Endothelial cell of umbilical vein (primary cell): ENCODE measurements around the gene CDC42SE2. TPM values are rescaled to one million over a fixed set of nuclear protein-coding genes. Genes with fewer than 3 reads are reported as not detected.

Experiments
- BruUV-seq: library from RNA; stranded (reverse); fragments of 400-500 nt; replicated peaks from 2 replicates; lab custom pipeline; 2021; lab: Mats Ljungman, UMichigan
- CTCF ChIA-PET: fragments of 300-600, 350-600 bp; sonication (Branson Sonifier 250); formaldehyde crosslinking; loops from one replicate; lab custom pipeline; 2021; ENCODE audit warnings: antibody characterized with exemption, inconsistent platforms; lab: Charles Lee
- POLR2A ChIA-PET: fragments of 300-600, 350-600 bp; sonication (Branson Sonifier 250); formaldehyde crosslinking; loops from one replicate; lab custom pipeline; 2021; ENCODE audit warnings: antibody characterized with exemption, inconsistent platforms; lab: Charles Lee
- DNase-seq: peaks from one replicate; pipeline ENCODE4 v3.0.0-alpha.2; 2011; ENCODE audit warnings: low read depth, low spot score
- FAIRE-seq: peaks from 2 replicates; lab custom pipeline; 2011; peaks lifted over from hg19 to GRCh38; lab: Jason Lieb, UNC
- H2AFZ ChIP-seq: 2 replicates; pipeline ENCODE4 v1.6.0; 2012; ENCODE audit warnings: low read depth, low read length, control low read depth, inconsistent platforms
- H3K27ac ChIP-seq: 2 replicates; pipeline ENCODE4 v1.5.1; 2011; ENCODE audit warnings: low read depth, mild to moderate bottlenecking, control low read depth, low read length, moderate library complexity; ENCODE audit not compliant: insufficient read depth
- H3K27me3 ChIP-seq, 2 experiments: 2 replicates each; pipeline versions ENCODE4 v1.6.0 to v1.6.1; 2011; ENCODE audit warnings: low read length in 2 of 2, mixed read lengths in 1 of 2; ENCODE audit not compliant: control insufficient read depth in 2 of 2, insufficient read depth in 2 of 2
- H3K36me3 ChIP-seq, 2 experiments: 2 replicates in 1 of 2; 3 replicates in 1 of 2; pipeline ENCODE4 v1.5.1; 2011; ENCODE audit warnings: low read length in 2 of 2, mild to moderate bottlenecking in 1 of 2, moderate library complexity in 1 of 2; ENCODE audit not compliant: control insufficient read depth in 2 of 2, insufficient read depth in 2 of 2; ENCODE audit errors: extremely low read depth in 1 of 2
- H3K4me1 ChIP-seq: 3 replicates; pipeline ENCODE4 v1.5.1; 2011; ENCODE audit warnings: mild to moderate bottlenecking, low read length; ENCODE audit not compliant: control insufficient read depth, insufficient read depth; ENCODE audit errors: extremely low read depth
- H3K4me2 ChIP-seq: 2 replicates; pipeline ENCODE4 v1.6.1; 2011; ENCODE audit warnings: low read length, control low read depth, mixed read lengths; ENCODE audit not compliant: insufficient read depth
- H3K4me3 ChIP-seq, 3 experiments: fragments of 200-600 bp in 1 of 3; sonication (generic), shearing (Covaris generic) in 1 of 3; replicated peaks in 1 of 3; 2 replicates each; pipeline ENCODE4 v1.5.1; 2011 to 2016; ENCODE audit warnings: control low read depth in 3 of 3, low read length in 3 of 3, mild to moderate bottlenecking in 2 of 3, inconsistent platforms in 1 of 3, low read depth in 1 of 3, moderate library complexity in 1 of 3; ENCODE audit not compliant: insufficient read depth in 1 of 3
- H3K79me2 ChIP-seq: 2 replicates; pipeline ENCODE4 v1.6.0; 2012; ENCODE audit warnings: low read length, inconsistent platforms; ENCODE audit not compliant: control insufficient read depth, insufficient read depth
- H3K9ac ChIP-seq: replicated peaks from 2 replicates; pipeline ENCODE3; 2011; ENCODE audit warnings: low read length, control low read depth; ENCODE audit not compliant: insufficient read depth; ENCODE audit errors: extremely low read depth
- H3K9me1 ChIP-seq: replicated peaks from 3 replicates; pipeline ENCODE4 v1.6.0; 2011; ENCODE audit warnings: mild to moderate bottlenecking, low read length; ENCODE audit not compliant: control insufficient read depth, insufficient read depth; ENCODE audit errors: extremely low read depth
- H3K9me3 ChIP-seq: replicated peaks from 2 replicates; pipeline ENCODE4 v1.5.1; 2012; ENCODE audit warnings: low read length, inconsistent platforms; ENCODE audit not compliant: control insufficient read depth, insufficient read depth
- H4K20me1 ChIP-seq: replicated peaks from 2 replicates; pipeline ENCODE3; 2011; ENCODE audit warnings: mild to moderate bottlenecking, low read length; ENCODE audit not compliant: control insufficient read depth, insufficient read depth; ENCODE audit errors: extremely low read depth
- CTCF ChIP-seq, 2 donors: IDR thresholded peaks; 1 replicate in 1 of 2; 2 replicates in 1 of 2; pipeline ENCODE4 v1.5.1; 2011; ENCODE audit warnings: low read length in 2 of 2, mild to moderate bottlenecking in 2 of 2, moderate library complexity in 2 of 2, control low read depth in 1 of 2, inconsistent platforms in 1 of 2, low read depth in 1 of 2; ENCODE audit not compliant: insufficient read depth in 1 of 2; ENCODE audit errors: extremely low read depth in 1 of 2
- EZH2 ChIP-seq: IDR thresholded peaks from 2 replicates; pipeline ENCODE4 v1.6.1; 2012; ENCODE audit warnings: borderline replicate concordance, low read depth, mild to moderate bottlenecking, moderate library complexity, low read length, inconsistent platforms; ENCODE audit not compliant: severe bottlenecking
- FOS ChIP-seq: IDR thresholded peaks from 2 replicates; pipeline ENCODE4 v1.6.1; 2011; ENCODE audit warnings: mild to moderate bottlenecking, low read length, moderate library complexity, borderline replicate concordance; ENCODE audit not compliant: insufficient read depth
- GATA2 ChIP-seq: IDR thresholded peaks from 2 replicates; pipeline ENCODE4 v1.7.0; 2011; ENCODE audit warnings: low read depth, mild to moderate bottlenecking, moderate library complexity, mixed read lengths, low read length; ENCODE audit not compliant: insufficient read length, insufficient read depth
- JUN ChIP-seq: IDR thresholded peaks from 2 replicates; pipeline ENCODE4 v1.6.1; 2011; ENCODE audit warnings: borderline replicate concordance, low read depth; ENCODE audit not compliant: insufficient read length, insufficient read depth
- MAX ChIP-seq: IDR thresholded peaks from 2 replicates; pipeline ENCODE4 v1.6.1; 2011; ENCODE audit not compliant: insufficient read depth, insufficient read length
- MYC ChIP-seq: IDR thresholded peaks from one replicate; pipeline ENCODE4 v1.6.1; 2011; ENCODE audit warnings: mild to moderate bottlenecking, low read depth, low read length
- POLR2A ChIP-seq: IDR thresholded peaks from 2 replicates; pipeline ENCODE4 v1.6.1; 2012; ENCODE audit warnings: low read depth, mild to moderate bottlenecking, control low read depth, low read length
- POLR2AphosphoS5 ChIP-seq: IDR thresholded peaks from 2 replicates; pipeline ENCODE4 v1.6.1; 2012; ENCODE audit warnings: low read depth, mild to moderate bottlenecking, control low read depth, low read length, moderate library complexity; ENCODE audit not compliant: insufficient read depth
- dilution Hi-C: fragments of 300-500 bp; cut with MboI; formaldehyde crosslinking; loops from one replicate; pipeline ENCODE4 v1.15.0; 2019; ENCODE audit warnings: low sequenced_read_pairs; ENCODE audit not compliant: extremely low pct_ligation_motif_present
- intact Hi-C: fragments of 100-400 bp; cut with micrococcal nuclease; formaldehyde crosslinking; loops from one replicate; pipeline ENCODE4 v1.10.0; 2022
- polyA plus RNA-seq, 4 experiments: library from polyadenylated mRNA; depleted of rRNA in 3 of 4; stranded (reverse) in 3 of 4; unstranded in 1 of 4; fragments of >200 nt; gene quantifications; 2 replicates each; pipeline versions ENCODE4 v1.2.1 to v1.2.3, GENCODE V29; 2011 to 2012; ENCODE audit warnings: missing spikeins in 1 of 4
- total RNA-seq: library from RNA; stranded (reverse); gene quantifications from 2 replicates; pipeline ENCODE4 v1.2.3, GENCODE V29; 2021

CDC42SE2 gene
- total and polyA plus RNA-seq, 2 donors (not counting 3 experiments of a cell fraction or from before 2014, with no cell fraction given) = 14.7 to 21.9 TPM

- no peak overlapping the region for H3K27ac ChIP-seq
- H2AFZ ChIP-seq = no peak overlapping the region
- dilution Hi-C loops = no loop called here
- no peaks in the 10 kb centered on the region for H3K4me1 ChIP-seq
- intact Hi-C loops = no loop called here
- no peak overlapping the region for H3K4me3 ChIP-seq
- H3K36me3 ChIP-seq = no peaks in the 10 kb centered on the region
- H3K9me3 ChIP-seq = no peaks in the 10 kb centered on the region
- H3K27me3 ChIP-seq = no peaks in the 10 kb centered on the region
- H3K79me2 ChIP-seq = no peaks in the 10 kb centered on the region
- TF ChIP-seq CTCF (IDR thresholded peaks at IDR 0.05; ENCODE audit: extremely low read depth in 1 of 2, insufficient read depth in 1 of 2, low read depth in 1 of 2, low read length in 2 of 2) (no peak), MAX (no peak), EZH2 (no peak), POLR2AphosphoS5 (no peak), GATA2 (no peak), POLR2A (no peak), MYC (no peak), FOS (no peak), JUN (no peak)
- H3K4me2 ChIP-seq = no peak overlapping the region
- no TSS peak for BruUV-seq
- POLR2A ChIA-PET = no interaction called here
- no peaks in the 10 kb centered on the region for H3K9me1 ChIP-seq
- no peaks in the 10 kb centered on the region for H4K20me1 ChIP-seq
- CTCF ChIA-PET = interaction anchor here (0.9 to 1.2 kb wide), 2 partner anchors 13 to 14 kb away, joined by 3 to 4 read pairs; no protein-coding TSS in a partner anchor
- FAIRE-seq (no peak), DNase-seq (no peak)
- no peak overlapping the region for H3K9ac ChIP-seq
Observed at GRCh38 chr5:131228646-131229045, 35.2 kb upstream of the CDC42SE2 start.
